Activated T-cell treated with anti-CD3 and anti-CD28 coated beads for 48 hours (primary cell): Measurements from ENCODE around the gene ITGB4.
A peak's percentile ranks its signal among the peaks of the same experiment; 100 is the strongest.

ENCODE experiments used
- DNase-seq: peaks from one replicate; pipeline ENCODE4 v3.0.0-alpha.2; 2020; ENCODE audit warnings: low read depth

ITGB4 gene

GRCh38 chr17:75731716-75732498, 10.6 kb downstream of the ITGB4 start:
- no peak for DNase-seq

- DNase-seq = no peak
Observed at GRCh38 chr17:75733471-75733870, 12.2 kb downstream of the ITGB4 start.

- no peak for DNase-seq
Observed at GRCh38 chr17:75734674-75735294, 13.5 kb downstream of the ITGB4 start.

DNA sequence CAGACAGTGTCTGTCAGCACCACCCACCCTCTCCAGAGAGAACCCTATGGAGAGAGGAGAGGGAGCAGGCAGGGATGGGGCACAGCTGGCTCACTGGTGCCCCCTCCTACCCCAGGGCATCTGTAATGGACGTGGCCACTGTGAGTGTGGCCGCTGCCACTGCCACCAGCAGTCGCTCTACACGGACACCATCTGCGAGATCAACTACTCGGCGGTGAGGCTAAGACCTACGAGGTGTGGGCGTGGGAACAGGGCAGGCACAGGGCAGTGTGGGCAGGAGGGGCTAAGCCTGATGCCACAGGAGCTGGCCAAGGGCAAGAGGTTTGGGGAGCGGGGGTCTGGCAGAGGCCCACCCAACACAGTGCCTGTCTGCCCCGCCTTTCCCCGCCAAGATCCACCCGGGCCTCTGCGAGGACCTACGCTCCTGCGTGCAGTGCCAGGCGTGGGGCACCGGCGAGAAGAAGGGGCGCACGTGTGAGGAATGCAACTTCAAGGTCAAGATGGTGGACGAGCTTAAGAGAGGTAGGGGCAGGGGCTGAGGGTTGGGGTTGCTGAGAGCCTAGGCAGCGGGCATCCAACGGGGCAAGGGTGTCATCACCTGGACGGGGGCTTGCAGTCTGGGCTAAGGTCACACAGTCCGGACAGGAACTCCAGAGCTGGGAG, 15.0 kb downstream of the ITGB4 start:
- no peak for DNase-seq

DNA sequence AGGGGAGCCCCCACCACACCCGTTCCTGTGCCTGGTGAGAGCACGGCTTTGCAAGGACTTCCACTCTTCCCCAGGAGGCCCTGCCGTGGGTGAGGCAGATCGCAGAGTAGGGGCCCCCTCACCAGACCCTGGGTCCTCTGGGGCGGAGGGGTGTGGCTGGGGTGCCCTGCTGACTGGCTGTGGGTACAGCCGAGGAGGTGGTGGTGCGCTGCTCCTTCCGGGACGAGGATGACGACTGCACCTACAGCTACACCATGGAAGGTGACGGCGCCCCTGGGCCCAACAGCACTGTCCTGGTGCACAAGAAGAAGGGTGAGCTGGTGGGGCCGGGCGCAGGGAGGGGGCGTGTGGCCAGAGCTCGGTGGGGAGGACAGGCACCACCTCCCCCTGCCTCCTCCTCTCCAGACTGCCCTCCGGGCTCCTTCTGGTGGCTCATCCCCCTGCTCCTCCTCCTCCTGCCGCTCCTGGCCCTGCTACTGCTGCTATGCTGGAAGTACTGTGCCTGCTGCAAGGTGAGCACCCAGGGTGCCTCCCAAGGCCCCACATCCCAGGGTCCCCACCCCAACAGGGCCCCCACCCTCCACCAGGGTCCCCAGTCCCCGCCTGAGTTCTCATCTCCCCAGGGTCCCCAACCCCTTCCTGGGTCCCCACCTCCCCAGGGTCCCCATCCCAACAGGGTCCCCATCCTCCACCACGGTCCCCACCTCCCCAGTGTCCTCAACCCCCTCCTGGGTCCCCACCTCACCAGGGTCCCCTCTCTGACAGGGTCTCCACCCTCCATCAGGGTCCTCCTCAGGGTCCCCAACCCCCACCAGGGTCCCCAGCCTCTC, 16.1 kb downstream of the ITGB4 start:
- no peak for DNase-seq

GRCh38 chr17:75738218-75738802, 17.1 kb downstream of the ITGB4 start:
- peak; percentile 31 for DNase-seq

- no peak for DNase-seq
Observed at GRCh38 chr17:75739174-75739573, 17.9 kb downstream of the ITGB4 start.

GRCh38 chr17:75739801-75740200, 18.5 kb downstream of the ITGB4 start:
- no peak for DNase-seq

GRCh38 chr17:75740215-75740614, 19.0 kb downstream of the ITGB4 start:
- DNase-seq = no peak

DNA sequence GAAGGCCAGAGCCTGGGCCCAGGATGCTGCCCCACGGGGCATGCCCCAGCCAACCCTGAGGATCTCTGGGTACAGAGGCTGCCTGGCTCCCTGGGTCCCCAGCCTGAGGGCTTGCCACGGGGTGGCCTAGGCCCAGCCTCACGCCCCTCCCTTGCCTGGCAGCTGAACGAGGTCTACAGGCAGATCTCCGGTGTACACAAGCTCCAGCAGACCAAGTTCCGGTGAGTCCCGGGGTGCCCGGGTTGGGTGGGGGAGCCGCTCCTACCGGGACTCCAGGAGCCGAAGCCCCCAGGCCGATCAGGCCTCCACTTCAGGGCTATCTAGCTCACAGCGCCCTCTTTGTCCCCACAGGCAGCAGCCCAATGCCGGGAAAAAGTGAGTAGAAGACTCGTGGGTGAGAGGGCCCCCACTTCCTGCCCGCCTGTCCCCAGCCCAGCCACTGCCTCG, 19.4 kb downstream of the ITGB4 start:
- no peak for DNase-seq

DNA sequence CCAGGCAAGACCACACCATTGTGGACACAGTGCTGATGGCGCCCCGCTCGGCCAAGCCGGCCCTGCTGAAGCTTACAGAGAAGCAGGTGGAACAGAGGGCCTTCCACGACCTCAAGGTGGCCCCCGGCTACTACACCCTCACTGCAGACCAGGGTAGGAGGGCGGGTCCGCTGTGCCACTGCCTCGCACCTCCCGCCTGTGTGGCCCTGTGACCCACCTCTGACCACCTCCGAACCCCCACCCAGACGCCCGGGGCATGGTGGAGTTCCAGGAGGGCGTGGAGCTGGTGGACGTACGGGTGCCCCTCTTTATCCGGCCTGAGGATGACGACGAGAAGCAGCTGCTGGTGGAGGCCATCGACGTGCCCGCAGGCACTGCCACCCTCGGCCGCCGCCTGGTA, 21.1 kb downstream of the ITGB4 start:
- no peak for DNase-seq

DNA sequence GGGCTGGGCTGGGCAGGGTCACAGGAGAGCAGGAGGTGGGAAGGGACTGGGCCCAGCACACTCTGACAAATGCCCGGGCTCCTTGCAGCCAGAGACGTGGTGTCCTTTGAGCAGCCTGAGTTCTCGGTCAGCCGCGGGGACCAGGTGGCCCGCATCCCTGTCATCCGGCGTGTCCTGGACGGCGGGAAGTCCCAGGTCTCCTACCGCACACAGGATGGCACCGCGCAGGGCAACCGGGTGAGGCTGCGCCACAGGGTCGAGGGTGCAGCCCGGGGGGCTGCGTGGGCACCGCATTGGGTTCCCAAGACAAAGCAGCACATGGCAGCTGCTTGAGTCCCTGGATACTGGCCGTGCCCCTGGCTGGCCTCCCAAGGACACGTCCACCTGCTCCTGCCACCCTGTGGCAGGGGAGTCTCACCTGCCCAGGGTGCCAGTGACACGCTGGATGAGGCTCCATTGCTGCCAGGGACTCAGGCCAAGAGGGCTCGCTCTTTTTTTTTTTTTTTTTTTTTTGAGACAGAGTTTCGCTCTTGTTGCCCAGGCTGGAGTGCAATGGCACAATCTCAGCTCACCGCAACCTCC, 22.5 kb downstream of the ITGB4 start:
- DNase-seq = no peak

DNA sequence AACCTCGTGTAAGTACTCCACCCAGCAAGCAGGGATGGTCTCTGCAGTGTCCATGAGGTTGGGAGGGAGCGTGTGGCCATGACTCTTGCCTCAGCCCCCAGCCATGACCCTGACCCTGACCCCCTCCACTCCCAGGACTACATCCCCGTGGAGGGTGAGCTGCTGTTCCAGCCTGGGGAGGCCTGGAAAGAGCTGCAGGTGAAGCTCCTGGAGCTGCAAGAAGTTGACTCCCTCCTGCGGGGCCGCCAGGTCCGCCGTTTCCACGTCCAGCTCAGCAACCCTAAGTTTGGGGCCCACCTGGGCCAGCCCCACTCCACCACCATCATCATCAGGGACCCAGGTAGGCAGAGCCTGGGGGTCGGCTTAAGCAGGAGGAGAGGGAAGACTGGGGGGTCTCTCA, 27.4 kb downstream of the ITGB4 start:
- DNase-seq = no peak

- DNase-seq = peak; percentile 82
Observed at GRCh38 chr17:75749545-75750389, 28.5 kb downstream of the ITGB4 start.

DNA sequence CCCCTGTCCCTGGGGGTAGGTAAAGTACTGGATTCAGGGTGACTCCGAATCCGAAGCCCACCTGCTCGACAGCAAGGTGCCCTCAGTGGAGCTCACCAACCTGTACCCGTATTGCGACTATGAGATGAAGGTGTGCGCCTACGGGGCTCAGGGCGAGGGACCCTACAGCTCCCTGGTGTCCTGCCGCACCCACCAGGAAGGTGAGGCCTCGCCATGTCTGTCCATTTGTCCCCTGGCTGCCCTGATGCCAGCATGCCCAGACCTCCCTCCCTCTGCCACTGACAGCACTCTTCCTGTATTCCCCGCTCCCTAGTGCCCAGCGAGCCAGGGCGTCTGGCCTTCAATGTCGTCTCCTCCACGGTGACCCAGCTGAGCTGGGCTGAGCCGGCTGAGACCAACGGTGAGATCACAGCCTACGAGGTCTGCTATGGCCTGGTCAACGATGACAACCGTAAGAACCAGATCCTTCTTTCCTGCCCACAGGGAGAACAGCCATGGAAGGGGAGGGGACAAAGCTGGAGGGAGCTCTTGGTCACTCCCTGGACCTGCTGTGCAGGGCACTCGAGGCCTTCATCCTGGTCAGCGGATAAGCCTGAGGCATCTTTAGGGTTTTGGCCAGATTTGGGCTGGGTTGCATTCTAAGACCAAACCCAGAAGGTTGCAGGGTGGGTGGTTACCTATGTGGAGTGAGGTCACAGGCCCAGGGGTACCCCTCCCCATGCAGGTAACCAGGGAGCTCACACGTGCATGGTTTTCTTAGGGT, 29.6 kb downstream of the ITGB4 start:
- no peak for DNase-seq

- DNase-seq = no peak
Observed at GRCh38 chr17:75751676-75752404, 30.6 kb downstream of the ITGB4 start.

DNA sequence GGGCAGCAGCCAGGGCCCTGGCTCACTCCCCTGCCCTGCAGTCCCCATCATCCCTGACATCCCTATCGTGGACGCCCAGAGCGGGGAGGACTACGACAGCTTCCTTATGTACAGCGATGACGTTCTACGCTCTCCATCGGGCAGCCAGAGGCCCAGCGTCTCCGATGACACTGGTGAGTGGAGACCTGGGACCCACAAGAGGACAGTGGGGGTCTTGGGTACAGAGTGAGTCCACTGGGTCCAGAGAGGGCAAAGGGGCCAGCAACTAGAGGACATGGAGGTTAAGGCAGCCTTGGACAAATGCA, 31.1 kb downstream of the ITGB4 start:
- DNase-seq = no peak

- DNase-seq = no peak
Observed at GRCh38 chr17:75752802-75753513, 31.7 kb downstream of the ITGB4 start.
